ENCODE data around the gene TGFBR1. TPM values are rescaled to one million over a fixed set of nuclear protein-coding genes. Genes with fewer than 3 reads are reported as not detected.

The TGFBR1 gene
- polyA plus RNA-seq, 1 donor from 2014 or later: 78.0 TPM

DNA sequence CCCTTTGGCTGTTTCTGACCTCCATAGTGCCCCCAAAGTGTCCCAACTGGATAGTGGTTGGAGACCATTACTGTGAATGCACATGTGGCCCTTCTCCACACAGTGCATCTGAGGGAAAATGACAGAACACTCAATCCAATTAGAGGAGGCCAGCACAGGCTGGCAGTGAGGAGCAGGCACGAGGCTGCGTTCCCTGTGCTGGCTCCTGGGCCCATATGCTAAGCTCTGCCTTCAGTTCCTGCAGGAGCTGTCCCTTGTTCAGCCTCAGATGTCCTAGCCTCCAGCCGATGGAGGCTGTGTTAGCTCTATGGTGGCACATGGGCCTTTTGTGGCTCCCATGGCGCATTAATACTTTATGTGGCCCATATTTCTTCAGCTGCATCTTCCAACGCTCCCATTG lies 81.0 kb downstream of the TGFBR1 start:
- no peak overlapping the region for H2AFZ ChIP-seq (ENCODE audit: low read depth, low read length)
- no peaks in the 10 kb centered on the region for H3K36me3 ChIP-seq (ENCODE audit: insufficient read depth, low read length)
- TF ChIP-seq EZH2 (IDR thresholded peaks at IDR 0.05; ENCODE audit: borderline replicate concordance, insufficient read depth, low read length, poor library complexity, severe bottlenecking) (no peak), POLR2AphosphoS5 (IDR thresholded peaks at IDR 0.05) (no peak), TAF1 (IDR thresholded peaks at IDR 0.05; ENCODE audit: low read depth) (no peak), MXI1 (conservative IDR thresholded peaks at IDR 0.05; ENCODE audit: poor library complexity, severe bottlenecking) (no peak), EP300 (conservative IDR thresholded peaks at IDR 0.05; ENCODE audit: poor library complexity, severe bottlenecking) (no peak), SMC3 (conservative IDR thresholded peaks at IDR 0.05; ENCODE audit: poor library complexity) (no peak)
- TF ChIP-seq, protein P1, sequence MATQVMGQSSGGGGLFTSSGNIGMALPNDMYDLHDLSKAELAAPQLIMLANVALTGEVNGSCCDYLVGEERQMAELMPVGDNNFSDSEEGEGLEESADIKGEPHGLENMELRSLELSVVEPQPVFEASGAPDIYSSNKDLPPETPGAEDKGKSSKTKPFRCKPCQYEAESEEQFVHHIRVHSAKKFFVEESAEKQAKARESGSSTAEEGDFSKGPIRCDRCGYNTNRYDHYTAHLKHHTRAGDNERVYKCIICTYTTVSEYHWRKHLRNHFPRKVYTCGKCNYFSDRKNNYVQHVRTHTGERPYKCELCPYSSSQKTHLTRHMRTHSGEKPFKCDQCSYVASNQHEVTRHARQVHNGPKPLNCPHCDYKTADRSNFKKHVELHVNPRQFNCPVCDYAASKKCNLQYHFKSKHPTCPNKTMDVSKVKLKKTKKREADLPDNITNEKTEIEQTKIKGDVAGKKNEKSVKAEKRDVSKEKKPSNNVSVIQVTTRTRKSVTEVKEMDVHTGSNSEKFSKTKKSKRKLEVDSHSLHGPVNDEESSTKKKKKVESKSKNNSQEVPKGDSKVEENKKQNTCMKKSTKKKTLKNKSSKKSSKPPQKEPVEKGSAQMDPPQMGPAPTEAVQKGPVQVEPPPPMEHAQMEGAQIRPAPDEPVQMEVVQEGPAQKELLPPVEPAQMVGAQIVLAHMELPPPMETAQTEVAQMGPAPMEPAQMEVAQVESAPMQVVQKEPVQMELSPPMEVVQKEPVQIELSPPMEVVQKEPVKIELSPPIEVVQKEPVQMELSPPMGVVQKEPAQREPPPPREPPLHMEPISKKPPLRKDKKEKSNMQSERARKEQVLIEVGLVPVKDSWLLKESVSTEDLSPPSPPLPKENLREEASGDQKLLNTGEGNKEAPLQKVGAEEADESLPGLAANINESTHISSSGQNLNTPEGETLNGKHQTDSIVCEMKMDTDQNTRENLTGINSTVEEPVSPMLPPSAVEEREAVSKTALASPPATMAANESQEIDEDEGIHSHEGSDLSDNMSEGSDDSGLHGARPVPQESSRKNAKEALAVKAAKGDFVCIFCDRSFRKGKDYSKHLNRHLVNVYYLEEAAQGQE (IDR thresholded peaks at IDR 0.05; ENCODE audit: borderline replicate concordance): no peak

DNA sequence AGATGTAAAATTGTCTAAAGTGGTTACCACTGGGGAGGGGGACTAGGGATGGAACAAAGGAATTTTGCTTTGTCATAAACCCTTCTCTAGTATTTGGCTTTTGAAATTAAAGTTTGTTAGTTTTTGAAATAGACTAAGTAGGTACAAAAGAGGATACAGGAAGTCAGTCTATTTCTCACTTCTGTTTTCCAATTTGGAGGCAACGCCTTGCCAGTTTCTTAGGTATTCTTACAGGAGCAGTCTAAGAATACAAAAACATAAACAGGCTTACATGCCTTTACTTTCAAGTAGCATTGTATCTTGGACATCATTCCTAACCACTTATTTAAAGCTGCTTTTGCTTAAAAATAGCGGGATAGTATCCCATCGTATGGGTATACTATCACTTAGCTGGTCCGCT lies 82.4 kb downstream of the TGFBR1 start:
- H3K79me2 ChIP-seq (replicated peaks; ENCODE audit: insufficient read depth, low read length): no peaks in the 10 kb centered on the region

More for the DNA sequence above, 81.0 kb downstream of the TGFBR1 start:
- no peak overlapping the region for H3K27ac ChIP-seq (ENCODE audit: low read length)
- H4K20me1 ChIP-seq (ENCODE audit: insufficient read depth): no peaks in the 10 kb centered on the region
- no peak overlapping the region for H3K4me2 ChIP-seq (ENCODE audit: low read length)
- no peak overlapping the region for H3K4me3 ChIP-seq (ENCODE audit: low read length)
- H3K9ac ChIP-seq (ENCODE audit: low read length): no peak overlapping the region
- H3K27me3 ChIP-seq (ENCODE audit: insufficient read depth, low read depth, low read length): no peaks in the 10 kb centered on the region
- H3K79me2 ChIP-seq (replicated peaks; ENCODE audit: insufficient read depth, low read length): no peaks in the 10 kb centered on the region
- no peaks in the 10 kb centered on the region for H3K9me2 ChIP-seq (ENCODE audit: insufficient read depth, low read length)
- no peaks in the 10 kb centered on the region for H3K9me3 ChIP-seq (ENCODE audit: low read length)
- no peaks in the 10 kb centered on the region for H3F3A ChIP-seq (ENCODE audit: insufficient read depth, low read length, poor library complexity, severe bottlenecking)

More for the DNA sequence above, 82.4 kb downstream of the TGFBR1 start:
- no peaks in the 10 kb centered on the region for H3F3A ChIP-seq (ENCODE audit: insufficient read depth, low read length, poor library complexity, severe bottlenecking)
- no peak overlapping the region for H3K4me2 ChIP-seq (ENCODE audit: low read length)
- no peaks in the 10 kb centered on the region for H3K9me3 ChIP-seq (ENCODE audit: low read length)
- no peaks in the 10 kb centered on the region for H3K9me2 ChIP-seq (ENCODE audit: insufficient read depth, low read length)
- no peaks in the 10 kb centered on the region for H4K20me1 ChIP-seq (ENCODE audit: insufficient read depth)
- H3K27ac ChIP-seq (ENCODE audit: low read length): no peak overlapping the region
- no peak overlapping the region for H3K4me3 ChIP-seq (ENCODE audit: low read length)
- no peak overlapping the region for H2AFZ ChIP-seq (ENCODE audit: low read depth, low read length)
- no peaks in the 10 kb centered on the region for H3K36me3 ChIP-seq (ENCODE audit: insufficient read depth, low read length)
- H3K9ac ChIP-seq (ENCODE audit: low read length): no peak overlapping the region
- no peaks in the 10 kb centered on the region for H3K27me3 ChIP-seq (ENCODE audit: insufficient read depth, low read depth, low read length)
- TF ChIP-seq SMC3 (conservative IDR thresholded peaks at IDR 0.05; ENCODE audit: poor library complexity) (no peak), POLR2AphosphoS5 (IDR thresholded peaks at IDR 0.05) (no peak), EZH2 (IDR thresholded peaks at IDR 0.05; ENCODE audit: borderline replicate concordance, insufficient read depth, low read length, poor library complexity, severe bottlenecking) (no peak), EP300 (conservative IDR thresholded peaks at IDR 0.05; ENCODE audit: poor library complexity, severe bottlenecking) (no peak), TAF1 (IDR thresholded peaks at IDR 0.05; ENCODE audit: low read depth) (no peak), RAD21 (conservative IDR thresholded peaks at IDR 0.05) (no peak), MXI1 (conservative IDR thresholded peaks at IDR 0.05; ENCODE audit: poor library complexity, severe bottlenecking) (no peak)
- TF ChIP-seq, protein P2, sequence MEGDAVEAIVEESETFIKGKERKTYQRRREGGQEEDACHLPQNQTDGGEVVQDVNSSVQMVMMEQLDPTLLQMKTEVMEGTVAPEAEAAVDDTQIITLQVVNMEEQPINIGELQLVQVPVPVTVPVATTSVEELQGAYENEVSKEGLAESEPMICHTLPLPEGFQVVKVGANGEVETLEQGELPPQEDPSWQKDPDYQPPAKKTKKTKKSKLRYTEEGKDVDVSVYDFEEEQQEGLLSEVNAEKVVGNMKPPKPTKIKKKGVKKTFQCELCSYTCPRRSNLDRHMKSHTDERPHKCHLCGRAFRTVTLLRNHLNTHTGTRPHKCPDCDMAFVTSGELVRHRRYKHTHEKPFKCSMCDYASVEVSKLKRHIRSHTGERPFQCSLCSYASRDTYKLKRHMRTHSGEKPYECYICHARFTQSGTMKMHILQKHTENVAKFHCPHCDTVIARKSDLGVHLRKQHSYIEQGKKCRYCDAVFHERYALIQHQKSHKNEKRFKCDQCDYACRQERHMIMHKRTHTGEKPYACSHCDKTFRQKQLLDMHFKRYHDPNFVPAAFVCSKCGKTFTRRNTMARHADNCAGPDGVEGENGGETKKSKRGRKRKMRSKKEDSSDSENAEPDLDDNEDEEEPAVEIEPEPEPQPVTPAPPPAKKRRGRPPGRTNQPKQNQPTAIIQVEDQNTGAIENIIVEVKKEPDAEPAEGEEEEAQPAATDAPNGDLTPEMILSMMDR (IDR thresholded peaks at IDR 0.05; ENCODE audit: poor library complexity, severe bottlenecking): no peak
- TF ChIP-seq, protein P1 (IDR thresholded peaks at IDR 0.05; ENCODE audit: borderline replicate concordance): no peak

Data from neural cell (in vitro differentiated cells).